Ectodermal cell (in vitro differentiated cells): ENCODE measurements around the gene SCAPER.
"Not testable (repeated sequence)": the region's sequence is repeated elsewhere in the genome, so short reads cannot be mapped to it uniquely, and the experiment has no call there.

Experiments
- H3K27ac ChIP-seq: 2 replicates; pipeline ENCODE4 v1.7.0; 2013; ENCODE audit warnings: mild to moderate bottlenecking, low read depth, low read length; ENCODE audit not compliant: insufficient read depth, poor library complexity, severe bottlenecking
- H3K27me3 ChIP-seq: 2 replicates; pipeline ENCODE4 v1.7.0; 2013; ENCODE audit warnings: mild to moderate bottlenecking, low read length; ENCODE audit not compliant: insufficient read depth, control insufficient read depth, poor library complexity, severe bottlenecking
- H3K36me3 ChIP-seq: one replicate; pipeline ENCODE4 v1.7.0; 2013; ENCODE audit warnings: low read length; ENCODE audit not compliant: control insufficient read depth, insufficient read depth
- H3K4me1 ChIP-seq: one replicate; pipeline ENCODE4 v1.7.0; 2013; ENCODE audit warnings: low read length; ENCODE audit not compliant: control insufficient read depth, insufficient read depth
- H3K4me3 ChIP-seq: 2 replicates; pipeline ENCODE4 v1.7.0; 2013; ENCODE audit warnings: low read depth, low read length, control low read depth; ENCODE audit not compliant: insufficient read depth
- H3K9me3 ChIP-seq: 2 replicates; pipeline ENCODE4 v1.7.0; 2013; ENCODE audit warnings: mild to moderate bottlenecking, low read length, moderate library complexity; ENCODE audit not compliant: control insufficient read depth
- WGBS, 2 experiments: methylation state at CpG; one replicate each; pipeline ENCODE4 v1.1.7; 2013; ENCODE audit warnings: missing lambda C conversion rate in 2 of 2; 5-methylcytosine and 5-hydroxymethylcytosine counted together

Gene SCAPER

DNA sequence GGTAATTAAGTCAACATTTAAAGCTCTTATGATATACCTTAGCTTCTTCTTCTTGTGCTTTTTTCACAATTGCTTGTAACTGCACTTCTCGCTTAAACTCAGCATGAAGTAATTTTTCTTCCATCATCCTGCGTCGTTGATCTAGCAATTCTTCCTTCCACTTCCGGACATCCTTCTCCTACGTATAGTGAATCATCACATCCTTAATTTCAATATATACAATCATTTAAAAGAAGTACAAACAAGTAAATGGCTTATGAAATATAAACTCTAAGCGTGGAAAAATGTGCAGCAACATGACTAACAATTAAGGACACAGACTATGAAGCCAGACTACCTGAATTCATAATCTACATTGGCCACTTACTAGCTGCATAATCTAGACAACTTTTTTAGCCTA, 151.4 kb downstream of the SCAPER start:
- Histone ChIP-seq H3K4me3 (no peak overlapping the region), H3K27ac (no peak overlapping the region), H3K9me3 (no peaks in the 10 kb centered on the region), H3K27me3 (no peaks in the 10 kb centered on the region), H3K36me3 (no peaks in the 10 kb centered on the region), H3K4me1 (no peaks in the 10 kb centered on the region)
- WGBS, 2 experiments, result 93 to 94% methylated on average over 5 to 6 of the region's 6 CpGs

DNA sequence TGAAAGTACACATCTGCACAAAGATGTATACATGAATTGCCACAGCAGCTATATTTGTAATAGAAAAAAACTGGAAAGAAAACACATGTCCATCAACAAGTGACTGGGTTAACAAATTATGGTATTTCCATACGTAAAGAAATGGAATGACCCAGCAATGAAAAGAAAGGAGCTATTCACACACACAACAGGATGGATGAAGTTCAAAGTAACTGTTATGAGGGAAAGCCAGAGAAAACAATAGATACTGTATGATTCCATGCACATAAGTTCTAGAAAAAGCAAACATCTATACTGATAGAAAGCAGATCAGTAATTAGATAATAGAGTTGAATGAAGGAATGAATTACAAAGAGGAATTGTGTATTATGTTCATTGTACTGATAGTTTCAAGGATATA, 152.0 kb downstream of the SCAPER start:
- Histone ChIP-seq H3K27ac (no peak overlapping the region), H3K4me1 (no peaks in the 10 kb centered on the region), H3K4me3 (no peak overlapping the region), H3K27me3 (no peaks in the 10 kb centered on the region), H3K9me3 (no peaks in the 10 kb centered on the region), H3K36me3 (no peaks in the 10 kb centered on the region)
- 83 to 100% methylated on average over 1 of the region's 1 CpG for WGBS, 2 experiments

DNA sequence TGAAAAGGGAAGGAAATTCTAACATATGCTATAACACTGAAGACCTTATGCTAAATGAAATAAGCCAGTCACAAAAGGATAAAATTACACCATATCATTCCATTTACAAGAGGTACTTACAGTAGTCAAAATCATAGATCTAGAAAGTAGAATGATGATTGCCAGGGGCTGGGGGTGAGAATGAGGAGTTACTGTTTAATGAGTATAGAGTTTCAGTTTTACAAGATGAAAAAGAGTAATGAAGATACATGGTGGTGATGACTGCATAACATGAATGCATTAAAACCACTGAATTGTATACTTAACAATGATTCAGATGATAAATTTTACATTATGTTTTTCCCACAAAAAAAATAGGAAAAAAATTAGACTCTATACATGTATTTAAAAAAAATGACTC, 152.6 kb downstream of the SCAPER start:
- H3K4me3 ChIP-seq, result no peak overlapping the region
- no peaks in the 10 kb centered on the region for H3K4me1 ChIP-seq
- H3K27me3 ChIP-seq, result no peaks in the 10 kb centered on the region
- no peak overlapping the region for H3K27ac ChIP-seq
- no peaks in the 10 kb centered on the region for H3K9me3 ChIP-seq
- H3K36me3 ChIP-seq, result no peaks in the 10 kb centered on the region

- H3K9me3 ChIP-seq, result no peaks in the 10 kb centered on the region
- WGBS, 2 experiments, result 90 to 94% methylated on average over 4 of the region's 4 CpGs
- H3K36me3 ChIP-seq, result peaks cover 6% of the 10 kb centered on the region
- no peak overlapping the region for H3K4me3 ChIP-seq
- no peaks in the 10 kb centered on the region for H3K4me1 ChIP-seq
- H3K27ac ChIP-seq, result no peak overlapping the region
- no peaks in the 10 kb centered on the region for H3K27me3 ChIP-seq
Observed at GRCh38 chr15:76737573-76737972, 167.6 kb downstream of the SCAPER start.

GRCh38 chr15:76732321-76732720, 172.8 kb downstream of the SCAPER start:
- not testable (repeated sequence) for H3K4me1 ChIP-seq, H3K36me3 ChIP-seq, H3K9me3 ChIP-seq, H3K27me3 ChIP-seq, H3K27ac ChIP-seq, H3K4me3 ChIP-seq
- 85% methylated on average over 9 of the region's 9 CpGs for WGBS, 2 experiments

GRCh38 chr15:76730262-76730661, 174.9 kb downstream of the SCAPER start:
- Histone ChIP-seq H3K9me3 (no peaks in the 10 kb centered on the region), H3K4me3 (no peak overlapping the region), H3K4me1 (no peaks in the 10 kb centered on the region), H3K27me3 (no peaks in the 10 kb centered on the region), H3K36me3 (peaks cover 8% of the 10 kb centered on the region), H3K27ac (no peak overlapping the region)

- Histone ChIP-seq H3K4me3 (no peak overlapping the region), H3K27ac (no peak overlapping the region), H3K9me3 (no peaks in the 10 kb centered on the region), H3K4me1 (no peaks in the 10 kb centered on the region), H3K27me3 (no peaks in the 10 kb centered on the region), H3K36me3 (no peaks in the 10 kb centered on the region)
Observed at GRCh38 chr15:76718863-76719262, 186.3 kb downstream of the SCAPER start.

DNA sequence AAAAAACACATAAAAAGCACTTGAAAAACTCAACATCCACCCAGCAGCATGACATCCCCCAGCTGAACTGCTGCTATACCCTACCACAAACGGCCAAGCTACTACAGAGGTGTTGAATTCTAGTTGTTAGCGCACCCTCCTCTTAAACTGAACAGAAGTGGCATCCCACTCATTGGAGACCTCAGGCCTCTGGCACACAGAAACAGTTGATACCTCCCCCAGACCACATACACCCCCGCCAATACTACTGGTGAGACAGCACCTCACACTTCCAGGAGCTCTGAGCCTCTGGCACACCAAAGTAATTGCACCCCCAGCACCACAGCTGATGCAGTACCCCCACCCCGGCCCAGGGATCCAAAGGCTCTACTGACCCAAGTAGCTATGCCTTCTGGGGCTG, 190.2 kb downstream of the SCAPER start:
- no peak overlapping the region for H3K4me3 ChIP-seq
- H3K9me3 ChIP-seq, result no peaks in the 10 kb centered on the region
- 77 to 85% methylated on average over 4 of the region's 4 CpGs for WGBS, 2 experiments
- no peaks in the 10 kb centered on the region for H3K36me3 ChIP-seq
- no peak overlapping the region for H3K27ac ChIP-seq
- no peaks in the 10 kb centered on the region for H3K4me1 ChIP-seq
- H3K27me3 ChIP-seq, result no peaks in the 10 kb centered on the region

- H3K4me3 ChIP-seq, result no peak overlapping the region
- H3K4me1 ChIP-seq, result no peaks in the 10 kb centered on the region
- WGBS, 2 experiments, result 88% methylated on average over 1 of the region's 2 CpGs; no CpG with 5 or more reads in 1 of the 2 experiments
- H3K27ac ChIP-seq, result no peak overlapping the region
- H3K9me3 ChIP-seq, result no peaks in the 10 kb centered on the region
- no peaks in the 10 kb centered on the region for H3K36me3 ChIP-seq
- no peaks in the 10 kb centered on the region for H3K27me3 ChIP-seq
Observed at GRCh38 chr15:76711351-76711827, 193.8 kb downstream of the SCAPER start.

DNA sequence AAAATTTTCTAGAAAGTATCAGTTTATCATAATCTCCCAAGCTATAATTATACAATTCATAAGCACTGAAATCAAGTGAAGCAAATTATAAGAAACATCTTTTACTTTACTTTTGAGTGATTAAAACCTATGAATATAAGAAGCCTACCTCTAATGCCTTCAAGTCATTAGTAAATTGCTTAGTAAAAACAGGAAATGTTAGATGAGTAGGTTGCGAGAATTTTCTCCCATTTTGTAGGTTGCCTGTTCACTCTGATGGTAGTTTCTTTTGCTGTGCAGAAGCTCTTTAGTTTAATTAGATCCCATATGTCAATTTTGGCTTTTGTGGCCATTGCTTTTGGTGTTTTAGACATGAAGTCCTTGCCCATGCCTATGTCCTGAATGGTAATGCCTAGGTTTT, 201.1 kb downstream of the SCAPER start:
- H3K27me3 ChIP-seq, H3K4me3 ChIP-seq, H3K27ac ChIP-seq, H3K9me3 ChIP-seq, H3K4me1 ChIP-seq, H3K36me3 ChIP-seq: not testable (repeated sequence)
- 91 to 92% methylated on average over 1 of the region's 1 CpG for WGBS, 2 experiments

DNA sequence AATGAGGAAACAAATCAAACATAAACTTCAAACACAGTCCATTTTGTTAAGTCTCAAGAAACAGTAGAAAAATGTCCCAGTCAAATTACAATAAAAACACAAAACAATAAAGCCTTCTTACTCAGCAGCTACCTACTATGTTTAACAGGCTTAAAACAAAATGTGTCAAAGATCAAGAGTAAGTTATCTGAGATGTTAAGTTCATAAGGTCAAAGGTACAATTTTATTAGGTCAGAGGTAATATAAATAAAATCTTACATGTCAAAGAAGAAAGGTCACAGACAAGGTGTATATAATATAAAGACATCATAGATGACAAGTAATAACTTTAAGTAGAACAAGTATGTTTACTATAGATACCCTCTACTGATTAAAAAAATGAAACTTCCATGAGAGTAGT, 208.3 kb downstream of the SCAPER start:
- H3K27ac ChIP-seq, result no peak overlapping the region
- H3K9me3 ChIP-seq, result no peaks in the 10 kb centered on the region
- H3K4me3 ChIP-seq, result no peak overlapping the region
- H3K4me1 ChIP-seq, result no peaks in the 10 kb centered on the region
- H3K36me3 ChIP-seq, result no peaks in the 10 kb centered on the region
- H3K27me3 ChIP-seq, result no peaks in the 10 kb centered on the region
